NK-92 (cell line): ENCODE data around the gene ZFAND6.
"Not testable (repeated sequence)": the region's sequence is repeated elsewhere in the genome, so short reads cannot be mapped to it uniquely, and the experiment has no call there.

ENCODE experiments used
- DNase-seq: peaks from one replicate; lab custom pipeline; 2025; ENCODE audit not compliant: unreplicated experiment; lab: John Stamatoyannopoulos, UW

The ZFAND6 gene

DNA sequence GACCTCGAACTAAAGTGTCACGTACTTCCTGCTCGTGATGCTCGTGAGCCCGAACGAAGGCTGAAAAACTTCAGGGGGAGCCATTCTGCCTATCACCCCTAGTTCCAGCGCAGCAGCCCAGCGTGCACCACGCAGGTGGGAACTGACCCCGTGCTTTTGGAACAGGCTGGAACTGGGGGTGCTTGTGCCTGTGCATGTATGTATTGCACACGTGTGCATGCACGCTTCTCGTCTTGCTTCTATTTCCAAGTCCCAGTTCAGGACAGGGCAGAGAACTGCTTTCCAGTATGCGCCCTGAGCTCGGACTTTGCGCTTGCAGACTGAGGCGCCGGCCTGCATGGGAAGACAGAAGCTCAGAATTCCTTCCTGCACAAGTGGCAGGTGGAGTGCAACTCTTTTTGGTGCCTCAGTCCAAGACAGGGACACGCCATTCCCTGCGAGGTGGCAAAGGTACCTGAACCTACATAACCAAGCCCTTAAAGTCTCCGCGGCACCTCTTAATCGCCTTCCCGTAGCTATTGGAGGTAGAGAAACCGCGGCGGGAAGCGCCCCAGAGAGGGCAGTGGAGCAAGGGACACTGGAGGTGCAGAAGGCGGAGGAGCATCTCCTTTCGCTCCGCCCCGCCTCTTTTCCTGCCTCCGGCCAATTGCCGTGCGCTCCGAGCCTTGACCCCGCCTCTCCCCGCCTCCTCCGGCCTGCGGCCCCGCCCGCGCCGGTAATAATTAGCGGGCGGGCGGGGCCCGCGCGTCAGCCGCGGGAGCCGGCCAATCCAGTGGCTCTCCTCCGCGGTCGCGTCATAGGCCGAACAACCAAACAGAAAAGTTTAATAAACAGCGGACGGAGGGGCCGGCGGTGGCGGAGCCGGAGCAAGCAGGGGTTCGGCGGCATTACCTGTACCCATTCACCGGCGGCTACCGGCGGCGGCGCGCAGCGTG lies at the start of gene ZFAND6:
TSS of gene ZFAND6 (plus strand) at position 826 of the 935 bp plus-strand sequence. CDS start 60,669 bp downstream, outside the sequence.
- DNase-seq = peak; percentile 52

DNA sequence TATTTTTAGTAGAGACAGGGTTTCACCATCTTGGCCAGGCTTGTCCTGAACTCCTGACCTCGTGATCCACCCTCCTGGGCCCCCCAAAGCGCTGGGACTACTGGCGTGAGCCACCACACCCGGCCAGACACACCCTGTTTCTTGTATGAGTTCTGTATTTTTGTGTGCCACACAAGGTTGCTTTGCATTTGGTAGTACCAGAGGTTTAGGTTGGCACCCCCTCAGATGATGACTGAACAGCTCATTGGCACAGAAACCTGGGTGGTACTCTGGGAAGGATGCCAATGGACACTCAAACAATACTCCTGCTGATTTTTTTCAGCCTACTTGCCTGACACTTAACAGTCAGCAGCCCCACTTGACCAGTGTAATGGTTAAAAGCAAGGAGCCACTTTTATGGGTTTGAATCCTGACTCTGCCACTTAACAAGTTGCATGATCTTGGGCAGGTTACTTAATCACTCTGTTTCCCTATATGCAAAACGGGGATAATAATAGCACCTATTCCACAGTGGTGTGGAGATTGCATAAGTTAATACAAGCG lies 49.3 kb upstream of the ZFAND6 start:
- no peak for DNase-seq

- not testable (repeated sequence) for DNase-seq
Measured at GRCh38 chr15:80011041-80011523, 48.4 kb upstream of the ZFAND6 start.

GRCh38 chr15:80011596-80011995 lies 47.9 kb upstream of the ZFAND6 start:
- DNase-seq = no peak

DNA sequence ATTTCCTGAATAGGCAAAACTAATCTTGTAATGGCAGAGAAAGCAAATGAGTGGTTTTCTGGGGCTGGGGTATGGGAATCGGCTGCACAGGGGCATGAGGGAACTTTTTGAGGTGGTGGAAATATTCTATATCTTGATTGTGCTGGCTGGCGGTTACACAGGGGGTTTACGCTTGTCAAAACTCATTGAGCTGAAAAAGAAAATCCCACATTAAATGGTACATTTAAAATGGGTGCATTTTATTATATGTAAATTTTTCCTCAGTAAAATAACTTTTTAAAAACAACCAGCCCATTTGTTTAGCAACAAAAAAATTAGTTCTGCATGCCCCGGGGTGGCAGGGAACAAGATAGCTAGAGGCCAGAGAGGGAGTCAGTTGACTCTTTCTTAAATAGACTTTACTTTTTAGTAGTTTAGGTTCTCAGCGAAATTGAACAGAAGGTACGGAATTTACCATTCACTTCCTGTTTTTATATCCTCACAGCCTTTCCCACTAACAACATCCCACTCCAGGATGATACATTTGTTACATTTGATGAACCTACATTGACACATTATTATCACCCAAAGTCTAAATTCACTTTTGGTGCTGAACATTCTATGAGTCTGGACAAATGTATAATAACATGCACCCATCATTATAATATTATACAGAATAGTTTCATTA lies 47.3 kb upstream of the ZFAND6 start:
- DNase-seq = no peak

GRCh38 chr15:80014186-80014585 lies 45.3 kb upstream of the ZFAND6 start:
- DNase-seq = not testable (repeated sequence)

- no peak for DNase-seq
Measured at GRCh38 chr15:80015156-80015555, 44.3 kb upstream of the ZFAND6 start.

DNA sequence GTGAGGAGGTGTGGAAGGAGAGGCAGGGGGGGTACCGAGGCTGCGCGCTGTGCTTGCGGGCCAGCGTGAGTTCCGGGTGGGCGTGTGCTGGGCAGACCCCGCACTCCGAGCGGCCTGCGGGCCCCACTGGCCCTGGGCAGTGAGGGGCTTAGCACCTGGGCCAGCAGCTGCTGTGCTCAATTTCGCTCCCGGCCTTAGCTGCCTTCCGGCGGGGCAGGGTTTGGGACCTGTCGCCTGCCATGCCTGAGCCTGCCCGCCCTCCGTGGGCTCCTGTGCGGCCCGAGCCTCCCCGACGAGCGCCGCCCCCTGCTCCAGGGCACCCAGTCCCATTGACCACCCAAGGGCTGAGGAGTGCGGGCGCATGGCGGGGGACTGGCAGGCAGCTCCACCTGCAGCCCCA lies 43.0 kb upstream of the ZFAND6 start:
- DNase-seq = not testable (repeated sequence)

DNA sequence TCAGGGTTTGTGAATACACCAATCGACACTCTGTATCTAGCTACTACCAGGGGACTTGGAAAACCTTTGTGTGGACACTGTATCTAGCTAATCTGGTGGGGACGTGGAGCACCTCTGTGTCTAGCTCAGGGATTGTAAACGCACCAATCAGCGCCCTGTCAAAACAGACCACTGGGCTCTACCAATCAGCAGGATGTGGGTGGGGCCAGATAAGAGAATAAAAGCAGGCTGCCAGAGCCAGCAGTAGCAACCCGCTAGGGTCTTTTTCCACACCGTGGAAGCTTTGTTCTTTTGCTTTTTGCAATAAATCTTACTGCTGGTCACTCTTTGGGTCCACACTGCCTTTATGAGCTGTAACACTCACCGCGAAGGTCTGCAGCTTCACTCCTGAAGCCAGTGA lies 42.3 kb upstream of the ZFAND6 start:
- not testable (repeated sequence) for DNase-seq

- no peak for DNase-seq
Measured at GRCh38 chr15:80019168-80019745, 40.2 kb upstream of the ZFAND6 start.

DNA sequence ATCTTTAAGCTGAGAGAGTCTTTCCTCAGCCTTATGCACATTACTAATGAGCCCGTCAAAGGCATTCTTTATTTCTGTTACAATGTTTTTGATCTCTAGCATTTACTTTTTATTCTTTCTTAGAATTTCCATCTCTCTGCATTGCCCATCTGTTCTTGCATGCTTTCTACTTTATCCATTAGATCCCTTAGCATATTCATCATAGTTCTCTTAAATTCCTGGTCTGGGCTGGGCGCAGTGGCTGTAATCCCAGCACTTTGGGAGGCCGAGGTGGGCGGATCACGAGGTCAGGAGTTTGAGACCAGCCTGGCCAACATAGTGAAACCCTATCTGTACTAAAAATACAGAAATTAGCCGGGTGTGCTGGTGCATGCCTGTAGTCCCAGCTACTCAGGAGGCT lies 39.3 kb upstream of the ZFAND6 start:
- DNase-seq = not testable (repeated sequence)

DNA sequence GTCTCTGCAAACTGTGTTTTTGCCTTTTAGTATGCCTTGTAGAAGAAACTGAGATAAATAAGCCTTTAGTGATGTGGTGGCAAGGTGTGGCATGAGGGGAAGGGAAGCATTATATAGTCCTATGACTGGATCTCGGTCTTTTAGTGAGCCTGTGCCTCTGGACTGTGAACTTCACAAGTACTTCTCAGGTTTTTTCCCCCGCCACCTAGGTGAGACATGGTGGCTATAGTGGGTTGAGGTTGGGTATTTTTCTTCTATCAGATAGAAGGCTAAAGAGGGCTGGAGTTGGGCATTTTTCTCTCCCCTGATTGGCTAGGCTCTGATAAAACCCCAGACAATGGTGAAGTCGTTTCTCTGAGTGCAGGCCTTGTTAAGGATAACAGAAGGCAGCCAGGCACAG lies 38.7 kb upstream of the ZFAND6 start:
- DNase-seq = no peak

GRCh38 chr15:80026310-80026709 lies 33.2 kb upstream of the ZFAND6 start:
- DNase-seq = no peak

DNA sequence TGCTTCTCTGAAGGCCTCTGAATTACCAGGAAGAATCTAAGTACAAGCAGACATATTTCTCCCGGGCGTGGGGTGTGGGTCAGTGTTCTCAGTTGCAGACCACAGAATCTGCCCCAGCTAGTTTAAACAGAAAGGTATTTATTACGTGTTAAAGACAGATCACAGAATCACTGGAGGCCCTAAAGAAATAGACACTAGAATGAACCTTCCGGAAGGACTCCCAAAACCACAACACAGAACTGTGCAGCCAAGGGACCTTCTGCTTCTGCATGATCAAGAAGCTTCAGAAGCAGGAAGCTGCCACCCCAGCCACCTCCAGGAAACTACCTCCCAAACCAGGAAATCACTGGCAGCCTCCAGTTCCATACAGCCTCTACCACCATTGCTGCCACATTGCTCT lies 32.7 kb upstream of the ZFAND6 start:
- no peak for DNase-seq

DNA sequence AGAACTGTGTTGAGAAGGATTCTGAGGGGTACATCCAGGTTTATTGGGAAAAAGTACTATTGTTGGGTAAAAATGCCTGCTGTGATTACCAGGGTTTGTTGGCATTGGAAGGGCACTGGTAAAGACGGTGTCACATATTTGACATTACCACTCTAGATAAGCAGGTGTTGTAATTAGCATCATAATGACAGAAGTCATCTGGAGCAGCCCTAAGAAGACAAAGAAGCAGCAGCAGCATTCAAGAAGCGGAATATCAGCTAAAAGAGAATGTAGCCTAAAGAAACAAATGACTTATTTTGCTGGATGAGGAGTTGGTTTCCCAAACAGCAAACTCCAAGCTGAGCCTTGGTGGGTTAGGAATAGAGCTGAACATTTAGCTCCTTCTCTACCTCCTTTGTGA lies 30.5 kb upstream of the ZFAND6 start:
- no peak for DNase-seq

- DNase-seq = no peak
Measured at GRCh38 chr15:80031841-80032240, 27.6 kb upstream of the ZFAND6 start.

- DNase-seq = no peak
Measured at GRCh38 chr15:80034629-80035028, 24.8 kb upstream of the ZFAND6 start.

GRCh38 chr15:80036071-80036470 lies 23.4 kb upstream of the ZFAND6 start:
- DNase-seq = no peak

GRCh38 chr15:80041494-80042253 lies 17.8 kb upstream of the ZFAND6 start:
- DNase-seq = no peak

GRCh38 chr15:80042568-80042967 lies 16.9 kb upstream of the ZFAND6 start:
- DNase-seq = no peak

DNA sequence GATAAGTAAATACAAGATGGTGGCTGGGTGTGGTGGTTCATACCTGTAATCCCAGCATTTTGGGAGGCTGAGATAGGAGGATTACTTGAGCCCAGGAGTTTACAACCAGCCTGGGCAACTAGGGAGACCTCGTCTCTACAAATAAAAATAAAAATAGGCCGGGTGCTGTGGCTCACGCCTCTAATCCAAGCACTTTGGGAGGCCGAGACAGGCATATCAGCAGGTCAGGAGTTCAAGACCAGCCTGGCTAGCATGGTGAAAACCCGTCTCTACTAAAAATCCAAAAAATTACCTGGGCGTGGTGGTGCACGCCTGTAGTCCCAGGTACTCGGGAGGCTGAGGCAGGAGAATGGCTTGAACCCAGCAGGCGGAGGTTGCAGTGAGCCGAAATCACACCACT lies 14.3 kb upstream of the ZFAND6 start:
- DNase-seq = not testable (repeated sequence)
